PC-3 (cell line): ENCODE measurements around the gene GABBR2.

Experiments used
- CTCF ChIP-seq: fragments of 300-600 bp; sonication (generic); conservative IDR thresholded peaks from 2 replicates; pipeline ENCODE4 v1.5.1; 2017; ENCODE audit warnings: antibody characterized with exemption, low read depth, mild to moderate bottlenecking, low read length
- EZH2 ChIP-seq: fragments of 300-600 bp; sonication (generic); IDR thresholded peaks from one replicate; pipeline ENCODE4 v1.6.1; 2017; ENCODE audit warnings: antibody characterized with exemption, mild to moderate bottlenecking, low read length; ENCODE audit not compliant: unreplicated experiment

GRCh38 chr9:98442541-98442940, 266.2 kb downstream of the GABBR2 start:
- no peak for TF ChIP-seq CTCF
- no peak for TF ChIP-seq EZH2
